DMS153 treated with DMSO at 0.1 percent for 48 hours (cell line): ENCODE measurements around the gene TESK2.

Experiments
- DNase-seq: peaks from one replicate; lab custom pipeline; 2025; ENCODE audit not compliant: unreplicated experiment; lab: John Stamatoyannopoulos, UW

TESK2 gene

GRCh38 chr1:45339789-45340558 lies 151.0 kb downstream of the TESK2 start, which contains the start of the genes MUTYH and TOE1:
TSS of gene MUTYH (minus strand) at chr1:45340440. CDS start at chr1:45334505, 5,935 bp downstream.
TSS of gene TOE1 (plus strand) at chr1:45340170. CDS start at chr1:45340253, 83 bp downstream.
- peak; percentile 98 for DNase-seq

- DNase-seq = no peak
Measured at GRCh38 chr1:45337630-45338325, 153.2 kb downstream of the TESK2 start.

- no peak for DNase-seq
Measured at GRCh38 chr1:45335855-45336324, 155.1 kb downstream of the TESK2 start.

GRCh38 chr1:45334308-45335245 lies 156.4 kb downstream of the TESK2 start:
- no peak for DNase-seq

- DNase-seq = no peak
Measured at GRCh38 chr1:45332346-45332720, 158.6 kb downstream of the TESK2 start.

- no peak for DNase-seq
Measured at GRCh38 chr1:45331436-45332345, 159.3 kb downstream of the TESK2 start.

GRCh38 chr1:45329445-45329844 lies 161.5 kb downstream of the TESK2 start:
- DNase-seq = no peak

GRCh38 chr1:45328680-45329079 lies 162.3 kb downstream of the TESK2 start:
- no peak for DNase-seq

- no peak for DNase-seq
Measured at GRCh38 chr1:45327644-45328515, 163.1 kb downstream of the TESK2 start.

- peak; percentile 66 for DNase-seq
Measured at GRCh38 chr1:45326627-45327623, 164.0 kb downstream of the TESK2 start, which contains the start of gene HPDL. TSS of gene HPDL (plus strand) at chr1:45326895. CDS start at chr1:45327149, 254 bp downstream.

- no peak for DNase-seq
Measured at GRCh38 chr1:45325851-45326506, 165.0 kb downstream of the TESK2 start.

GRCh38 chr1:45322486-45323040 lies 168.4 kb downstream of the TESK2 start:
- DNase-seq = no peak

- no peak for DNase-seq
Measured at GRCh38 chr1:45321444-45321843, 169.5 kb downstream of the TESK2 start.

- DNase-seq = no peak
Measured at GRCh38 chr1:45319761-45320160, 171.2 kb downstream of the TESK2 start.

- DNase-seq = no peak
Measured at GRCh38 chr1:45317166-45317565, 173.8 kb downstream of the TESK2 start.

- no peak for DNase-seq
Measured at GRCh38 chr1:45314266-45314665, 176.7 kb downstream of the TESK2 start.

GRCh38 chr1:45306905-45307304 lies 184.1 kb downstream of the TESK2 start:
- DNase-seq = no peak
